ENCODE measurements around the gene GBE1. TPM values are rescaled to one million over a fixed set of nuclear protein-coding genes. Genes with fewer than 3 reads are reported as not detected.

The GBE1 gene
- total RNA-seq, 1 donor from 2014 or later, result 39.2 TPM

DNA sequence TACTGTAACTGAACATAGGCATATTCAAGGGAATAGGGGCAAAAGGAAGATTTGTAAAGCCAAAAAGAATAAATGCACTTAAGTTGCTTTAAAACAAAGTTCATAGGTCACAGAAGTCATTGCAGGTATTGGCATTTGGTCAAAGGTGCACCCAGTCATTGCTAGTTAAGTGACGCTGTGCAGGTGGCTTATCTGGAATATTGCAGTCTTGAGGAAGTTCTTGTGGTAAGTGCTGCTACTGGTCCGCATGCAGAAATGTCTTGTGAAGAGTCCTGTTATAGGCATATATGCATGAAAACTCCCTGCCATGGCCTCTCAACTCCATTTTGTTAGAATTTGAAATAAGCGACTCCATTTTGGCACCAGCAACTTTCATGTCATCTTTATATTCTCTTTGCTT, 293.1 kb downstream of the GBE1 start:
- H3K36me3 Mint-ChIP-seq (ENCODE audit: unreplicated experiment), result no peaks in the 10 kb centered on the region
- no peaks in the 10 kb centered on the region for H3K9me3 Mint-ChIP-seq (ENCODE audit: unreplicated experiment)
- no peak overlapping the region for H3K27ac Mint-ChIP-seq (ENCODE audit: unreplicated experiment)
- no peaks in the 10 kb centered on the region for H3K27me3 Mint-ChIP-seq (ENCODE audit: unreplicated experiment)
- TF ChIP-seq CTCF (IDR thresholded peaks at IDR 0.05), result no peak
- H3K4me3 Mint-ChIP-seq (ENCODE audit: unreplicated experiment), result no peak overlapping the region
- H3K4me1 Mint-ChIP-seq (ENCODE audit: unreplicated experiment), result peaks cover 15% of the 10 kb centered on the region
- no peak for DNase-seq (ENCODE audit: extremely low spot score, unreplicated experiment)

GRCh38 chr3:81466201-81466560, 295.3 kb downstream of the GBE1 start:
- no peaks in the 10 kb centered on the region for H3K27me3 Mint-ChIP-seq (ENCODE audit: unreplicated experiment)
- no peak overlapping the region for H3K4me3 Mint-ChIP-seq (ENCODE audit: unreplicated experiment)
- no peaks in the 10 kb centered on the region for H3K9me3 Mint-ChIP-seq (ENCODE audit: unreplicated experiment)
- peaks cover 18% of the 10 kb centered on the region for H3K4me1 Mint-ChIP-seq (ENCODE audit: unreplicated experiment)
- no peak for TF ChIP-seq CTCF (IDR thresholded peaks at IDR 0.05)
- H3K27ac Mint-ChIP-seq (ENCODE audit: unreplicated experiment), result peak overlapping the region; percentile 18
- no peak for DNase-seq (ENCODE audit: extremely low spot score, unreplicated experiment)
- no peaks in the 10 kb centered on the region for H3K36me3 Mint-ChIP-seq (ENCODE audit: unreplicated experiment)

DNA sequence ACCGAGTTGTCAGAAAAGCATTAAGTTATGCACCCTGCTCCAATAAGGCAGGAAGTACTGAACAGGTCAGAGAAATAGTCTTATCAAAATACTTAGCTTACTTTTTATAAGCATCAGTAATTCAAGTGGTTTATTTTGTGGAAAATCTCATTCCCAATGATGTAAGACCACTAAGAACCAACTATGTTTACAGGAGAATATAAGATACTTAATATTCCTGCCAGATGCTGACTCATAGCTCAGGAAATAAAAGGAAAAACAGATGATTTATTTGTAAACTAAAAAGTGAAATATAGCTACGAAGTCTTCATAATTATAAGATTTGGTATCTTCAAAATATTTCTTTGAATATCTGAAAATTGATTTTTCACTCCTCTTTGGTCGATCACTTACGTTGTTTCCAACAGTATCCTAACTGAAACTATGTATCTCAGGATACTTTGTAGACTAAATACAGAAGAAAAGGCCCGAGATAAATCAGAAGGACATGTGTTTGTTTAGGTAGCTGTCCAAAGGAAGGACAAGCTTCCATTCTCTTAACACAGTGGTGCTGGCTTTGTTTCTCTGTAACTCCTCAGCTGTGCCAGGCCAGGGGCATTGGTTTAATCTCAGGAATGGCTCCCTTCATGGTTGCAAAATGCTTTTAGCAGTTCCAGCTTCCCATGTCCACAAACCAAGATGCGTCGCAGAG, 295.8 kb downstream of the GBE1 start:
- no peak for TF ChIP-seq CTCF (IDR thresholded peaks at IDR 0.05)
- H3K4me1 Mint-ChIP-seq (ENCODE audit: unreplicated experiment), result peaks cover 18% of the 10 kb centered on the region
- peak overlapping the region; percentile 18 for H3K27ac Mint-ChIP-seq (ENCODE audit: unreplicated experiment)
- DNase-seq (ENCODE audit: extremely low spot score, unreplicated experiment), result no peak
- no peaks in the 10 kb centered on the region for H3K36me3 Mint-ChIP-seq (ENCODE audit: unreplicated experiment)
- H3K9me3 Mint-ChIP-seq (ENCODE audit: unreplicated experiment), result no peaks in the 10 kb centered on the region
- H3K4me3 Mint-ChIP-seq (ENCODE audit: unreplicated experiment), result no peak overlapping the region
- no peaks in the 10 kb centered on the region for H3K27me3 Mint-ChIP-seq (ENCODE audit: unreplicated experiment)

DNA sequence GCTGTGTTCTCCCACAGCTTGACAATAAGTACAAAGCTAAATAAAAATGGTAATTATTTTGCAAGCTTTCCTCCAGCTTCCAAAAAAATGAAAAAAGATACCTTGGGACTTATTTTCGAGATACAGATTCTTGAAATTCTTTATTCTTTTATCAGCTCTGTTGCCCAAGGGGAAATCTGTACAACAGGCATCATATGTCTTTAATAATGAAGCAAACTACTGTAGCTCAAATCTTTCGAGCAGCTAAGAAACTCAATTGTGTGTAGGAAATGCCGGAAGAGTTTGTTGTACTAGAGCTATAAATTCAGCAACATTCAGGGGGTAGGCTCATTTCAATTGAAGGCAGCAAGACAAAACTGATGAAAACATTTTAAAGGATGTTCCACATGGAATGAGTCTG, 297.7 kb downstream of the GBE1 start:
- no peaks in the 10 kb centered on the region for H3K9me3 Mint-ChIP-seq (ENCODE audit: unreplicated experiment)
- no peak overlapping the region for H3K27ac Mint-ChIP-seq (ENCODE audit: unreplicated experiment)
- H3K4me3 Mint-ChIP-seq (ENCODE audit: unreplicated experiment), result no peak overlapping the region
- TF ChIP-seq CTCF (IDR thresholded peaks at IDR 0.05), result no peak
- no peaks in the 10 kb centered on the region for H3K36me3 Mint-ChIP-seq (ENCODE audit: unreplicated experiment)
- no peaks in the 10 kb centered on the region for H3K27me3 Mint-ChIP-seq (ENCODE audit: unreplicated experiment)
- DNase-seq (ENCODE audit: extremely low spot score, unreplicated experiment), result no peak
- peaks cover 18% of the 10 kb centered on the region for H3K4me1 Mint-ChIP-seq (ENCODE audit: unreplicated experiment)

DNA sequence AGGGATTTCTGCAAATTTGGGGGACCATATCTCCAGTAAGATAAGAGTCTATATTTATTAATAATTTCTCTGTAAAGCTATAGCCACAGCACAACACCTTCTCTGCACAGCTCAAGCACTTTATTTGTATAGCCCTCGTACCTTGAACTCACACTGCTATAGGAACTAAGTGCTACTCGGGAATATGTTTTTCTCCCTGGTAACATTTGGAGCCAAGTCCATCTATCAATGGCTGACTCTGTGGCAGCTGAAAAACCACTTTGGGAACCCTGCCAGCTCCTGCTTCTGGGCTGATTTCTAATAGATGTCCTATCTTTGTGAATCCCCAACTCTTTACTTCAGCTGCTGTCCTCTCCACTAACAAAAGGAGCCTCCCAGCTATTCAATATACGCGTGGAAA, 298.5 kb downstream of the GBE1 start:
- no peak overlapping the region for H3K27ac Mint-ChIP-seq (ENCODE audit: unreplicated experiment)
- peaks cover 18% of the 10 kb centered on the region for H3K4me1 Mint-ChIP-seq (ENCODE audit: unreplicated experiment)
- no peaks in the 10 kb centered on the region for H3K36me3 Mint-ChIP-seq (ENCODE audit: unreplicated experiment)
- no peak for TF ChIP-seq CTCF (IDR thresholded peaks at IDR 0.05)
- no peak overlapping the region for H3K4me3 Mint-ChIP-seq (ENCODE audit: unreplicated experiment)
- DNase-seq (ENCODE audit: extremely low spot score, unreplicated experiment), result no peak
- H3K27me3 Mint-ChIP-seq (ENCODE audit: unreplicated experiment), result no peaks in the 10 kb centered on the region
- H3K9me3 Mint-ChIP-seq (ENCODE audit: unreplicated experiment), result no peaks in the 10 kb centered on the region
